ENCODE results near the gene FADD.
"Not testable (repeated sequence)": the region's sequence is repeated elsewhere in the genome, so short reads cannot be mapped to it uniquely, and the experiment has no call there.

The FADD gene

DNA sequence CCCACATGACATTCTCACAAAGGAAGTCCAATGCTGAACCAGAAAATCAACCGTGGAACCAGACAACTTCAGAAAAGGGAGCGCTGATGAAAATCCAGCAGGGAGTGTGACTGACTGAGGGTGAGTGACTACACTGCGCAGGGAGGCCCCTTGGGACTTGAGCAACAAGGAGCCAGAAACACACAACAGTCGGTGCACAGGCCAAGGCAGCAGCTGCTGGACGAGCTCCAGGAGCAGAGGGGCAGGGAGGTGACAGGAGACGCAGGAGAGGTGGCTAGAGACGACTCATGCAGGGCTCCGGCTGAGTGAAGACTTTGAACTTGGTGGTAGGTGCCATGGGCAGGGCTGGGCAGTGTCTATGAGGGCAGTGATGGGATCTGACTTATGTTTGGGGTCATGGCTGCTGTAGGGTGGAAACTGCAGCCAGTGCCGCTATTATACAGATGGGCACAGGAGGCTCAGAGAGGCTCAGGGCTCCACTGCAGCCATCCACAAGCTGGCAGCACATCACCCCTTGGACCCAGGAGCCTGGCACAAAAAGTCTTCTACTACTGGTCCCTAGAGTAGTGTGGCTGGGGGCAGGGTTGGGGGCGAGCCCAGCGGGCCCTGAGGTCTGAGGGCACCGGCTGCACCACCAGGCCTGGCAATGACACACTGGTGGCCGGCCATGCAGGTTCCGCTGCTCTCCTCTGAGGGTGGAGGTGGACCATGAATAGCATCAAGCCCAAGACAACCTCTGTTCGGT, 10.3 kb upstream of the FADD start:
- DNase-seq (ENCODE audit: low spot score): no peak

GRCh38 chr11:70193411-70194292, 9.4 kb upstream of the FADD start:
- ChIA-PET CTCF (no interaction called here), POLR2A (ENCODE audit: low non-redundant PET) (no interaction called here)
- no peak for DNase-seq (ENCODE audit: low spot score)
- TF ChIP-seq CTCF (conservative IDR thresholded peaks at IDR 0.05; ENCODE audit: low read depth): no peak
- no peak overlapping the region for H3K27ac ChIP-seq

More for the DNA sequence above, 10.3 kb upstream of the FADD start:
- ChIA-PET CTCF (interaction anchor here (0.7 to 1.2 kb wide), 2 partner anchors 85 to 277 kb away, joined by 4 to 7 read pairs; no protein-coding TSS in a partner anchor), POLR2A (ENCODE audit: low non-redundant PET) (no interaction called here)
- no peak for TF ChIP-seq CTCF (conservative IDR thresholded peaks at IDR 0.05; ENCODE audit: low read depth)
- no peak overlapping the region for H3K27ac ChIP-seq

DNA sequence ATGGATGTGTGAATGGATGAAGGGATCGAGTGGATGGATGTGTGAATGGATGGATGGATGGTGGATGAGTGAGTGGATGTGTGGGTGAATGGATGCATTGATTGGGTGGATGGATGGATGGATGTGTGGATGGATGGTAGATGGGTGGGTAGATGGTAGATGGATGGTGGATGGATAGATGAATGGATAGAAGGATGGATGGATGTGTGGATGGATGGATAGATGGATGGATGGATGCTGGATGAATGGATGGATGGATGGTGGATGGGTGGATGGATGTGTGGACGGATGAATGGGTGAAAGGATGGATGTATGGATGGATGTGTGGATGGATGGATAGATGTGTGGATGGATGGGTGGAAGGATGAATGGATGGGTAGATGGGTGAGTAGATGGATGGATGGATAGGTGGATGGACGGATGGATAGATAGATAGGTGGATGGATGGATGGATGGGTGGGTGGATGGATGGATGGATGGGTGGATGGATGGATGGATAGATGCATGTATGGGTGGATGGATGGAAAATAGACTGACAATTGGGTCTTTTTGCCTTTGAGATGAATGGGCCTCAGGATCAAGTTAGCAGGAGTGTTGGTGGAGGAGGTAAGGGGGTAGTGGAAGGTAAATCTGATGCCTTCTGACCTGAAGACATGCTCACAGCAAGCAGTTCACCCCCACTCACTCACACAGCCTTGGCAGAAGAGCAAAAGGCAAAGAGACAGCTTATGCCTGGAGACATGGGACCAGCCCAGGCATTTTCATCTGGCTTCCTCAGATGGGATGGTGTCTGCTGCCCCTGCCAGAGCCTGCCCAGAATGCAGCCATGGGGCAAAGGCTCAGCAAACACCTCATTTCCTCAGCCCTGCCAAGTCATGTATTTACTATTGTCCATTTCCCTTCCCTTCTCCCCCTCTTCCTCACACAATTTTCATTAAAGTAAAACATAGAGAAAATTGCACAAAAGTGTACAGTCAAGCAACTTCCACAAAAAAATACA, 8.0 kb upstream of the FADD start:
- TF ChIP-seq CTCF (conservative IDR thresholded peaks at IDR 0.05; ENCODE audit: low read depth): no peak
- ChIA-PET POLR2A (ENCODE audit: low non-redundant PET) (no interaction called here), CTCF (interaction anchor here (0.6 to 1.9 kb wide), 4 partner anchors 12 to 286 kb away, joined by 3 to 19 read pairs (median 6); no protein-coding TSS in a partner anchor)
- no peak for DNase-seq (ENCODE audit: low spot score)
- H3K27ac ChIP-seq: no peak overlapping the region

DNA sequence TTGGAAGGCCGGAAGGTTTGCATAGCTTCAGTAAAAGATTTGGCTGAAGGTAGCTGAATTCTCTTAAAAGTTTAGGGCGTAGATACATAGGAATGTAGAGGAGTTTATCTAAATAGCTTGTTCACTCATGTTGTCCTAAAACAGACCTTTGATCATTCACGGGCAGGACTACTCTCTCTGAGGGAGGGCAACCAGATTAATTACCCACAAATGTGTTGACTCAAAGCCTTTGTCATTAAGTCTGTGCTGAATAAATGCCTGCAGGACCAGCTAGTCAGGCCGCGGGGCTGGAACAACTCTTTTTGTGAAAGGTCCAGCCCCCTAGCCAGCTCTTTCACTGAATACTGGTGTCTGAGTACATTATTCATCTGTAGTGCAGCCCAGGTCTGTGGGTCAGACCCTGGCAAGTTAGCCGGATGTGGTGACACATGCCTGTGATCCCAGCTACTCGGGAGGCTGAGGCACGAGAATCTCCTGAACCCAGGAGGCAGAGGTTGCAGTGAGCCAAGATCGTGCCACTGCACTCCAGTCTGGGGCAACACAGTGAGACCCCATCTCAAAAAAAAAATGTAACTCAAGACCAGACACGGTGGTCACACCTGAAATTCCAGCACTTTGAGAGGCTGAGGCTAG, 2.8 kb upstream of the FADD start:
- POLR2A ChIA-PET (ENCODE audit: low non-redundant PET): no interaction called here
- no peak for TF ChIP-seq CTCF (conservative IDR thresholded peaks at IDR 0.05; ENCODE audit: low read depth)
- CTCF ChIA-PET: no interaction called here
- DNase-seq (ENCODE audit: low spot score): no peak
- no peak overlapping the region for H3K27ac ChIP-seq

- DNase-seq (ENCODE audit: low spot score); H3K27ac ChIP-seq: not testable (repeated sequence)
- POLR2A ChIA-PET (ENCODE audit: low non-redundant PET): interaction anchor here (0.6 kb wide), 1 partner anchor 242 kb away, joined by 3 read pairs; no protein-coding TSS in a partner anchor
- CTCF ChIA-PET: interaction anchor here (1.2 kb wide), 1 partner anchor 285 kb away, joined by 7 read pairs; no protein-coding TSS in a partner anchor
These were observed 2.0 kb upstream of the FADD start for GRCh38 chr11:70201047-70201446.

Measured in RWPE1 (cell line).